ENCODE data around the gene CNKSR2.

The CNKSR2 gene

GRCh38 chrX:21662761-21663160 lies 288.5 kb downstream of the CNKSR2 start:
- in situ Hi-C loops (cut with MboI; ENCODE audit: low sequenced_read_pairs): no loop called here

- in situ Hi-C loops (cut with MboI; ENCODE audit: low sequenced_read_pairs): no loop called here
Observed at GRCh38 chrX:21666252-21666651, 292.0 kb downstream of the CNKSR2 start.

- in situ Hi-C loops (cut with MboI; ENCODE audit: low sequenced_read_pairs): no loop called here
Observed at GRCh38 chrX:21666679-21667078, 292.5 kb downstream of the CNKSR2 start.

GRCh38 chrX:21674430-21675186 lies 300.4 kb downstream of the CNKSR2 start:
- in situ Hi-C loops (cut with MboI; ENCODE audit: low sequenced_read_pairs): no loop called here

- in situ Hi-C loops (cut with MboI; ENCODE audit: low sequenced_read_pairs): no loop called here
Observed at GRCh38 chrX:21675931-21676330, 301.7 kb downstream of the CNKSR2 start.

- in situ Hi-C loops (cut with MboI; ENCODE audit: low sequenced_read_pairs): no loop called here
Observed at GRCh38 chrX:21678048-21678612, 303.9 kb downstream of the CNKSR2 start.

- in situ Hi-C loops (cut with MboI; ENCODE audit: low sequenced_read_pairs): no loop called here
Observed at GRCh38 chrX:21683941-21684340, 309.7 kb downstream of the CNKSR2 start.

GRCh38 chrX:21691512-21692018 lies 317.3 kb downstream of the CNKSR2 start:
- in situ Hi-C loops (cut with MboI; ENCODE audit: low sequenced_read_pairs): no loop called here

- in situ Hi-C loops (cut with MboI; ENCODE audit: low sequenced_read_pairs): no loop called here
Observed at GRCh38 chrX:21698272-21698671, 324.1 kb downstream of the CNKSR2 start.

GRCh38 chrX:21699136-21699535 lies 324.9 kb downstream of the CNKSR2 start:
- in situ Hi-C loops (cut with MboI; ENCODE audit: low sequenced_read_pairs): no loop called here

GRCh38 chrX:21700275-21700674 lies 326.1 kb downstream of the CNKSR2 start:
- in situ Hi-C loops (cut with MboI; ENCODE audit: low sequenced_read_pairs): no loop called here

GRCh38 chrX:21700967-21701366 lies 326.7 kb downstream of the CNKSR2 start:
- in situ Hi-C loops (cut with MboI; ENCODE audit: low sequenced_read_pairs): no loop called here

- in situ Hi-C loops (cut with MboI; ENCODE audit: low sequenced_read_pairs): no loop called here
Observed at GRCh38 chrX:21702725-21703124, 328.5 kb downstream of the CNKSR2 start.
